HG02981 (cell line): ENCODE results near the gene TINCR.

Source experiments
- ATAC-seq: cut with Tn5 transposase; IDR thresholded peaks from one replicate; pipeline ENCODE4 v1.9.1; 2021; ENCODE audit warnings: mild to moderate bottlenecking, moderate library complexity; ENCODE audit not compliant: unreplicated experiment

Gene TINCR

DNA sequence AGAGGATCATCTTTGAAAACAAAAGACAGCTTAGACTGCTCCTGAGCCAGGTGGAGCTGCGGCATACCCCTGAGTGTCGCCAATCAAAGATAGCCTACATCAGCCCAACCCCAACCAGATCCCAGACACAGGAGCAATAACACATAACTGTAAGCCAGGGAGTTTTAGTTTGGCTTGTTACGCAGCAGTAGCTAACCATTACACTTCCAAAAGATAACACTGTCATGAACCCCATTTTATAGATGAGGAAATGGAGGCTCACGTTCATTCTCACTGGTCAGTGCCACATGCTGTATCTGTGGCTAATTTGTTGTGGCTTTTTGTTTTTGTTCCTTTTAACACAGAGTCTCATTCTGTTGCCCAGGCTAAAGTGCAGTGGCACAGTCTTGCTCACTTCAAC lies 47.3 kb downstream of the TINCR start:
- no peak for ATAC-seq

DNA sequence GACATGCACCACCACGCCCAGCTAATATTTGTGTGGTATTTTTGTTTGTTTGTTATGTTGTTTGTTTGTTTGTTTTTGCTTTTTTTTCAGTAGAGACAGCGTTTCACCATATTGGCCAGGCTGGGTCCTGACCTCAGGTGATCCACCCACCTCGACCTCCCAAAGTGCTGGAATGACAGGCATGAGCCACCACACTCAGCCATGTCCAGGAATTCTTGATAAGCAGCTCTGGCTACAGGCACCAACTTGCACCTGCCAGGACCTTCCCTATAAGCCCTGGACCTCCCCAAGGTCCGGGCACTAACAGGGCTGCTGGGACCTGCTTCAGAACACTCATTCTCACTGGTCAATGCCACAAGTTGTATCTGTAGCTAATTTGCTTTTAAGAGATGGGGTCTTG lies 48.7 kb downstream of the TINCR start:
- ATAC-seq = no peak

DNA sequence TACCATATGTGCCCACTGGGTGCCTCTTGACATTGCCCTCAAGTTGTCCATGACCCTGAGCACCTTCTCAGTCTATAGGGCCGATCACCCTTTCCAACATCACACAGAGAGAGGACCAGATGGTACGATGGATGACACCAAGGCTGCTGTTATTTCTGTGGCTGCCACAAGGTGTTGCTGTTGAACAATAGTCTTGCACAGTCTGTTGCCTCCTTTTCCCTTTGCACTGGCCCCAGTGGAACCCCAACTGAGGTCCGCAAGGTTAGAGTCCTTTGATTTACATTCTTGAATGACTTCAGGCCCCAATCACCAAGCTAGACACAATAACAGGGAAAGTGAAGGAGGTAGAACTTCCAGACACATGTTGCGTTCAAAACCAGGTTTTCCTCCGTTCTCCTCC lies 52.0 kb downstream of the TINCR start:
- no peak for ATAC-seq

DNA sequence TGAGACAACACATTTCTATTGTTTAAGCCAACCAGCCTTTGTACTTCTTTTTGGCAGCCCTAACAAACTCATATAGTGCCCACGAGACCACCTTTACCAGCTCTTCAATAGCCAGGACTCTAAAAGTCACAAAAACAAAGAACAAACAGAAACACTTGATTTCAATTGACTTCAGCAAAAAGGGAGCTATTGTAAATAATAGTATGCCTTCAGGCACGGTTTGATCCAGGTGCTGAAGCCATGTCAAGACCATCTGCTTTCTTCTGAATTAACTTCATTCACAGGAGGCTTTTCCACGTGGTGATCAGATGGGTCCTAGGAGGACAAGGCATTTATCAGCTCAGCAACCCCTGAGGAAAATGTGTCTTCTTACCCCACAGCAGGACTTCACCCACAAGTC lies 53.8 kb downstream of the TINCR start:
- ATAC-seq = no peak

DNA sequence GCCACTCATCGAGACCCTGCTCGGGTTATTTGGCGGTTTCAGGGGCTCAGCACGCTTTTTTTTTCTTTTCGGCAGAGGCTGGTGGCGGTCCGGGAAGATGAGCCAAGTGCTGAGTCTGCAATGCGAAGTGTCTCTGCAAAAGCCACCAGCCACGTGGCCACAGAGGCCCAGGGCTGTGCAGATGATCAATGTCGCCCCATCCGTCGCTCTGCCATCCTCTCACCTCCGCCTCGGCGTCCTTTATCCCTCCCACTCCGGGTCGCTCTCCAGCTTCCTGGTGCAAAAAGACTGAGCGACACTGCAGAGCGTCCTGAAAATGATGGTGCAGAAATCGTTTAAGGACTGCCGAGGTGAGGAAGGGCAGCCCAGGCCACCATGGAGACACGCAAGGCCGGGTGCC lies 55.0 kb downstream of the TINCR start:
- no peak for ATAC-seq
